Measurements from ENCODE around the gene LRRC37A3.
"Not testable (repeated sequence)": the region's sequence is repeated elsewhere in the genome, so short reads cannot be mapped to it uniquely, and the experiment has no call there.

- TF ChIP-seq CTCF (IDR thresholded peaks at IDR 0.05; ENCODE audit: low read depth, low read length): not testable (repeated sequence)
- TF ChIP-seq, protein P1, sequence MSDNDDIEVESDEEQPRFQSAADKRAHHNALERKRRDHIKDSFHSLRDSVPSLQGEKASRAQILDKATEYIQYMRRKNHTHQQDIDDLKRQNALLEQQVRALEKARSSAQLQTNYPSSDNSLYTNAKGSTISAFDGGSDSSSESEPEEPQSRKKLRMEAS (IDR thresholded peaks at IDR 0.05; ENCODE audit: low read depth, low read length): not testable (repeated sequence)
Observed at GRCh38 chr17:64930374-64930773, 11.1 kb upstream of the LRRC37A3 start.
